Motor neuron (in vitro differentiated cells): ENCODE results near the gene GMPPA. TPM values are rescaled to one million over a fixed set of nuclear protein-coding genes. Genes with fewer than 3 reads are reported as not detected.

ENCODE experiments used
- ATAC-seq, 8 experiments: fragments of 200-7000 bp; cut with Tn5 transposase; replicated peaks in 6 of 8; 2 replicates each; pipeline ENCODE4 v1.8.0; 2021; ENCODE audit warnings: mild to moderate bottlenecking in 8 of 8, moderate library complexity in 8 of 8
- H3K27ac ChIP-seq, 2 donors: fragments of 250-450 bp; sonication (Bioruptor Pico); 2 replicates each; pipeline ENCODE4 v1.9.0; 2021; ENCODE audit warnings: antibody characterized with exemption in 2 of 2, mild to moderate bottlenecking in 2 of 2, moderate library complexity in 1 of 2
- H3K4me1 ChIP-seq, 2 donors: fragments of 250-450 bp; sonication (Bioruptor Pico); replicated peaks in 1 of 2; 2 replicates each; pipeline ENCODE4 v1.6.1; 2021; ENCODE audit warnings: antibody characterized with exemption in 2 of 2, mild to moderate bottlenecking in 2 of 2, moderate library complexity in 1 of 2
- H3K4me3 ChIP-seq, 5 donors: fragments of 250-450 bp; sonication (Bioruptor Pico); 2 replicates each; pipeline ENCODE4 v1.9.0; 2021; ENCODE audit warnings: antibody characterized with exemption in 5 of 5, mild to moderate bottlenecking in 5 of 5, moderate library complexity in 4 of 5
- WGBS, 10 experiments: fragments of 450-650 bp; shearing (Covaris generic); methylation state at CpG; one replicate each; pipeline ENCODE4 v1.0.0; 2022; 5-methylcytosine and 5-hydroxymethylcytosine counted together
- in situ Hi-C, 9 experiments: fragments of 400-800 bp; cut with MboI; loops; one replicate each; pipeline ENCODE4 v1.15.0; 2021; ENCODE audit warnings: low sequenced_read_pairs in 9 of 9, low pct_unique_long_range_greater_than_20kb in 2 of 9; ENCODE audit not compliant: unreplicated experiment in 9 of 9
- total RNA-seq, 8 experiments: library from RNA; unstranded; fragments of 300-600 nt; gene quantifications; 2 replicates each; pipeline versions ENCODE4 v1.2.3 to v1.2.4, GENCODE V29; 2022

GMPPA gene
- total RNA-seq, 8 experiments from 2014 or later, result 11.9 to 59.7 (median 27.0) TPM

GRCh38 chr2:219514196-219514761 is 15.6 kb downstream of the GMPPA start, which contains the start of gene ASIC4:
TSS of gene ASIC4 (plus strand) at chr2:219514482. CDS start at chr2:219514725, 243 bp downstream.
- Histone ChIP-seq H3K27ac (peak within 1 kb of the TSS; percentile 84 to 89), H3K4me1 (peaks cover 96 to 97% of the 10 kb centered on the region in 2 donors), H3K4me3 (peak within 1 kb of the TSS in 4 of 5 donors; percentile 2 to 19 (median 14))
- WGBS, 10 experiments, result 0 to 73% (median 30%) methylated on average over 1 to 5 of the region's 31 CpGs; no CpG with 5 or more reads in 6 of the 10 experiments
- peak in 6 of 8 experiments; percentile 6 to 69 (median 62) for ATAC-seq
- in situ Hi-C loops, result loop anchor here in 1 of 9 experiments (25.0 kb wide), 1 partner anchor 102 kb away; the partner anchor contains the start of gene DES

- Histone ChIP-seq H3K4me3 (peak overlapping the region in 1 of 5 donors; percentile 19), H3K4me1 (peaks cover 96 to 97% of the 10 kb centered on the region in 2 donors), H3K27ac (peak overlapping the region; percentile 84 to 86)
- whole genome bisulfite sequencing, 10 experiments, result 83 to 100% (median 93%) methylated on average over 1 to 7 of the region's 21 CpGs; no CpG with 5 or more reads in 5 of the 10 experiments
- no peak for ATAC-seq
- in situ Hi-C loops, result loop anchor here in 1 of 9 experiments (25.0 kb wide), 1 partner anchor 103 kb away; the partner anchor contains the start of gene DES
These were observed 16.1 kb downstream of the GMPPA start for GRCh38 chr2:219514836-219515235.

GRCh38 chr2:219515874-219516629 is 17.4 kb downstream of the GMPPA start:
- Histone ChIP-seq H3K4me3 (peak overlapping the region in 2 of 5 donors; percentile 5 to 19), H3K4me1 (peaks cover 97 to 98% of the 10 kb centered on the region in 2 donors), H3K27ac (peak overlapping the region; percentile 42 to 86)
- 57 to 100% (median 100%) methylated on average over 1 to 4 of the region's 17 CpGs; no CpG with 5 or more reads in 5 of the 10 experiments for WGBS, 10 experiments
- in situ Hi-C loops, result loop anchor here in 1 of 9 experiments (25.0 kb wide), 1 partner anchor 104 kb away; the partner anchor contains the start of gene DES
- no peak for ATAC-seq

GRCh38 chr2:219516888-219517287 is 18.2 kb downstream of the GMPPA start:
- in situ Hi-C loops, result loop anchor here in 1 of 9 experiments (25.0 kb wide), 1 partner anchor 105 kb away; the partner anchor contains the start of gene DES
- Histone ChIP-seq H3K4me1 (peaks cover 97 to 98% of the 10 kb centered on the region in 2 donors), H3K4me3 (peak overlapping the region in 2 of 5 donors; percentile 5 to 19), H3K27ac (peak overlapping the region; percentile 41 to 86)
- no peak for ATAC-seq
- 79 to 100% methylated on average over 1 to 5 of the region's 7 CpGs; no CpG with 5 or more reads in 8 of the 10 experiments for WGBS, 10 experiments

GRCh38 chr2:219517954-219518778 is 19.5 kb downstream of the GMPPA start:
- 0 to 80% (median 59%) methylated on average over 1 to 4 of the region's 10 CpGs; no CpG with 5 or more reads in 3 of the 10 experiments for WGBS, 10 experiments
- in situ Hi-C loops, result loop anchor here in 1 of 9 experiments (25.0 kb wide), 1 partner anchor 106 kb away; the partner anchor contains the start of gene DES
- H3K27ac ChIP-seq, result peak overlapping the region; percentile 15 to 48
- H3K4me1 ChIP-seq, result peaks cover 95 to 96% of the 10 kb centered on the region in 2 donors
- H3K4me3 ChIP-seq, result no peak overlapping the region
- no peak for ATAC-seq

- no peak for ATAC-seq
- in situ Hi-C loops, result loop anchor here in 1 of 9 experiments (25.0 kb wide), 1 partner anchor 107 kb away; the partner anchor contains the start of gene DES
- 80 to 100% (median 100%) methylated on average over 1 to 4 of the region's 9 CpGs; no CpG with 5 or more reads in 5 of the 10 experiments for WGBS, 10 experiments
- Histone ChIP-seq H3K4me3 (no peak overlapping the region), H3K4me1 (peaks cover 86 to 89% of the 10 kb centered on the region in 2 donors), H3K27ac (peak overlapping the region; percentile 56 to 80)
These were observed 20.8 kb downstream of the GMPPA start for GRCh38 chr2:219519526-219519916.

- H3K27ac ChIP-seq, result peak overlapping the region; percentile 80 to 84
- in situ Hi-C loops, result loop anchor here in 5 of 9 experiments (10.0 to 25.0 kb wide), 3 partner anchors 108 to 125 kb away; partner anchors contain the start of gene DES (in 1 of the 5)
- peaks cover 81 to 88% of the 10 kb centered on the region in 2 donors for H3K4me1 ChIP-seq
- ATAC-seq, result peak in 7 of 8 experiments; percentile 3 to 61 (median 44)
- no peak overlapping the region for H3K4me3 ChIP-seq
- 61% methylated on average over 2 of the region's 8 CpGs; no CpG with 5 or more reads in 9 of the 10 experiments for WGBS, 10 experiments
These were observed 21.4 kb downstream of the GMPPA start for GRCh38 chr2:219520079-219520478.

GRCh38 chr2:219521066-219521880 is 22.6 kb downstream of the GMPPA start:
- WGBS, 10 experiments, result 10 to 53% (median 20%) methylated on average over 1 to 4 of the region's 14 CpGs; no CpG with 5 or more reads in 4 of the 10 experiments
- peak; percentile 36 to 77 (median 47) for ATAC-seq
- Histone ChIP-seq H3K27ac (peak overlapping the region; percentile 80 to 84), H3K4me3 (peak overlapping the region in 1 of 5 donors; percentile 2), H3K4me1 (peaks cover 80 to 88% of the 10 kb centered on the region in 2 donors)
- in situ Hi-C loops, result loop anchor here in 5 of 9 experiments (10.0 to 25.0 kb wide), 3 partner anchors 109 to 126 kb away; partner anchors contain the start of gene DES (in 1 of the 5)

GRCh38 chr2:219522111-219523030 is 23.7 kb downstream of the GMPPA start:
- ATAC-seq, result peak; percentile 58 to 80 (median 72)
- in situ Hi-C loops, result loop anchor here in 5 of 9 experiments (10.0 to 25.0 kb wide), 3 partner anchors 110 to 128 kb away; partner anchors contain the start of gene DES (in 1 of the 5)
- H3K27ac ChIP-seq, result peak overlapping the region; percentile 80 to 84
- H3K4me3 ChIP-seq, result peak overlapping the region; percentile 7 to 29 (median 21)
- peaks cover 82 to 88% of the 10 kb centered on the region in 2 donors for H3K4me1 ChIP-seq
- 0 to 17% (median 0%) methylated on average over 1 to 3 of the region's 70 CpGs; no CpG with 5 or more reads in 6 of the 10 experiments for WGBS, 10 experiments

- in situ Hi-C loops, result loop anchor here in 5 of 9 experiments (10.0 to 25.0 kb wide), 3 partner anchors 111 to 128 kb away; partner anchors contain the start of gene DES (in 1 of the 5)
- peak overlapping the region; percentile 26 to 80 for H3K27ac ChIP-seq
- ATAC-seq, result peak in 2 of 8 experiments; percentile 22 to 45
- WGBS, 10 experiments, result 11 to 100% (median 21%) methylated on average over 1 to 9 of the region's 24 CpGs; no CpG with 5 or more reads in 4 of the 10 experiments
- peaks cover 76 to 83% of the 10 kb centered on the region in 2 donors for H3K4me1 ChIP-seq
- peak overlapping the region in 4 of 5 donors; percentile 17 to 29 (median 22) for H3K4me3 ChIP-seq
These were observed 24.5 kb downstream of the GMPPA start for GRCh38 chr2:219523031-219523671.
